GM21526 (cell line): Measurements from ENCODE around the gene CRYGB.
"Not testable (repeated sequence)": the region's sequence is repeated elsewhere in the genome, so short reads cannot be mapped to it uniquely, and the experiment has no call there.

Experiments used
- ATAC-seq: cut with Tn5 transposase; IDR thresholded peaks from one replicate; pipeline ENCODE4 v1.9.1; 2021; ENCODE audit warnings: moderate library complexity; ENCODE audit not compliant: unreplicated experiment, low FRiP score

The CRYGB gene

GRCh38 chr2:208122248-208122647 lies 23.7 kb downstream of the CRYGB start:
- no peak for ATAC-seq

GRCh38 chr2:208118918-208119317 lies 27.0 kb downstream of the CRYGB start:
- no peak for ATAC-seq

- not testable (repeated sequence) for ATAC-seq
Measured at GRCh38 chr2:208117390-208117789, 28.6 kb downstream of the CRYGB start.

GRCh38 chr2:208112969-208113368 lies 33.0 kb downstream of the CRYGB start:
- no peak for ATAC-seq

- ATAC-seq = not testable (repeated sequence)
Measured at GRCh38 chr2:208112273-208112745, 33.6 kb downstream of the CRYGB start.

- no peak for ATAC-seq
Measured at GRCh38 chr2:208103616-208104015, 42.3 kb downstream of the CRYGB start.

- ATAC-seq = no peak
Measured at GRCh38 chr2:208101716-208102631, 44.0 kb downstream of the CRYGB start.

- no peak for ATAC-seq
Measured at GRCh38 chr2:208099682-208100470, 46.1 kb downstream of the CRYGB start.

GRCh38 chr2:208098701-208099100 lies 47.3 kb downstream of the CRYGB start:
- not testable (repeated sequence) for ATAC-seq

GRCh38 chr2:208098267-208098666 lies 47.7 kb downstream of the CRYGB start:
- ATAC-seq = no peak

- no peak for ATAC-seq
Measured at GRCh38 chr2:208097801-208098200, 48.2 kb downstream of the CRYGB start.

GRCh38 chr2:208097313-208097712 lies 48.6 kb downstream of the CRYGB start:
- no peak for ATAC-seq

GRCh38 chr2:208096080-208096479 lies 49.9 kb downstream of the CRYGB start:
- no peak for ATAC-seq

GRCh38 chr2:208093128-208093527 lies 52.8 kb downstream of the CRYGB start:
- no peak for ATAC-seq
